Measurements from ENCODE around the gene IGSF22. TPM values are rescaled to one million over a fixed set of nuclear protein-coding genes. Genes with fewer than 3 reads are reported as not detected.

Gene IGSF22
- total and polyA plus RNA-seq, 7 donors, result 0.46 to 0.52 TPM; not detected in 5

DNA sequence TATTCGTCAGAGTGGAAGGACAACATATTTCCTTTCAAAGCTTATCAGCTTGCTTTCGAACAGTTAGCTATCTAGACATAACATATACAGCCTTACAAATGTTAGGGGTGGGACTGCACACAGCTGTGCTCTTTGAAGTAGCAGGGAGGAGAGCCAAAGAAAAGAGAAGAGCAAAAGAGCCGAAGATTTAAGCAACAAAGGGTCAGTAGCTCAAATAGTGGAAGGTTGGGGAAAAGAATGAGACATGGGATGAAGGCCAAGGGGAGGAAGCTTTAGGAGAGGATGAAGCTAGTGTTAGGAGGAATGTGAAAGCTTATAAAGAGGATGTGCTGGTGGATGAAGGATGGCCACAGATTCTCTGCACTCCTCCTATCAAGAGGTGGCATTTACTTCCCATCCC lies 31.8 kb upstream of the IGSF22 start:
- TF ChIP-seq, protein P1, sequence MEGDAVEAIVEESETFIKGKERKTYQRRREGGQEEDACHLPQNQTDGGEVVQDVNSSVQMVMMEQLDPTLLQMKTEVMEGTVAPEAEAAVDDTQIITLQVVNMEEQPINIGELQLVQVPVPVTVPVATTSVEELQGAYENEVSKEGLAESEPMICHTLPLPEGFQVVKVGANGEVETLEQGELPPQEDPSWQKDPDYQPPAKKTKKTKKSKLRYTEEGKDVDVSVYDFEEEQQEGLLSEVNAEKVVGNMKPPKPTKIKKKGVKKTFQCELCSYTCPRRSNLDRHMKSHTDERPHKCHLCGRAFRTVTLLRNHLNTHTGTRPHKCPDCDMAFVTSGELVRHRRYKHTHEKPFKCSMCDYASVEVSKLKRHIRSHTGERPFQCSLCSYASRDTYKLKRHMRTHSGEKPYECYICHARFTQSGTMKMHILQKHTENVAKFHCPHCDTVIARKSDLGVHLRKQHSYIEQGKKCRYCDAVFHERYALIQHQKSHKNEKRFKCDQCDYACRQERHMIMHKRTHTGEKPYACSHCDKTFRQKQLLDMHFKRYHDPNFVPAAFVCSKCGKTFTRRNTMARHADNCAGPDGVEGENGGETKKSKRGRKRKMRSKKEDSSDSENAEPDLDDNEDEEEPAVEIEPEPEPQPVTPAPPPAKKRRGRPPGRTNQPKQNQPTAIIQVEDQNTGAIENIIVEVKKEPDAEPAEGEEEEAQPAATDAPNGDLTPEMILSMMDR (IDR thresholded peaks at IDR 0.05), result no peak
- TF ChIP-seq POLR2A (IDR thresholded peaks at IDR 0.05), result no peak
- no peak for TF ChIP-seq POLR2AphosphoS5 (IDR thresholded peaks at IDR 0.05)
- TF ChIP-seq EP300 (IDR thresholded peaks at IDR 0.05), result no peak
- intact Hi-C loops (cut with DNase I), result no loop called here
- DNase-seq, result no peak
- no peak overlapping the region for H3K4me3 ChIP-seq
- H3K27me3 ChIP-seq, result no peaks in the 10 kb centered on the region
- 28 to 55% methylated on average over 3 of the region's 3 CpGs for WGBS, 2 donors
- H3K4me1 ChIP-seq, result no peaks in the 10 kb centered on the region
- H3K36me3 ChIP-seq, result no peaks in the 10 kb centered on the region
- no peak overlapping the region for H3K27ac ChIP-seq
- H3K9me3 ChIP-seq, result no peaks in the 10 kb centered on the region

DNA sequence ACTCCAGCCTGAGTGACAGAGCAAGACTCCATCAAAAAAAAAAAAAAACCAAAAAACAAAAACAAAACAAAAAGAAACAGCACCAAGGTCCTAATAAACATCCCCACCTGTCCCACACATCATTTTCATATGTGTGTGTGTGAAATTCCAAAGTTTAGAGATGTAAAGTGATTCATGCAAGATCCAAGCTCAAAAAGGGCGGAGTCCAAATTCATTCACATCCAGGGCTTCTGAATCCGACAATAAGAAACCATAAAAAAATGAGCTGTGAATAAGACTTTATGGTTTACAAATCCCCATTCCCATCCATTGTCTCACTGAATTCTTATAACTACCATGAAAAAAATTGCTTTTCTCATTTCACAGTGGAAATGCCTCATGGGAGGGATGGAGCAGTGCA lies 30.9 kb upstream of the IGSF22 start:
- no peak for TF ChIP-seq POLR2A (IDR thresholded peaks at IDR 0.05)
- no peak for TF ChIP-seq POLR2AphosphoS5 (IDR thresholded peaks at IDR 0.05)
- no peak for TF ChIP-seq EP300 (IDR thresholded peaks at IDR 0.05)
- TF ChIP-seq, protein P1 (IDR thresholded peaks at IDR 0.05), result no peak
- DNase-seq, result no peak
- WGBS, 2 donors, result 60 to 81% methylated on average over 2 of the region's 2 CpGs
- Histone ChIP-seq H3K9me3 (no peaks in the 10 kb centered on the region), H3K4me1 (no peaks in the 10 kb centered on the region), H3K4me3 (no peak overlapping the region), H3K27ac (no peak overlapping the region), H3K36me3 (no peaks in the 10 kb centered on the region), H3K27me3 (no peaks in the 10 kb centered on the region)
- intact Hi-C loops (cut with DNase I), result no loop called here

DNA sequence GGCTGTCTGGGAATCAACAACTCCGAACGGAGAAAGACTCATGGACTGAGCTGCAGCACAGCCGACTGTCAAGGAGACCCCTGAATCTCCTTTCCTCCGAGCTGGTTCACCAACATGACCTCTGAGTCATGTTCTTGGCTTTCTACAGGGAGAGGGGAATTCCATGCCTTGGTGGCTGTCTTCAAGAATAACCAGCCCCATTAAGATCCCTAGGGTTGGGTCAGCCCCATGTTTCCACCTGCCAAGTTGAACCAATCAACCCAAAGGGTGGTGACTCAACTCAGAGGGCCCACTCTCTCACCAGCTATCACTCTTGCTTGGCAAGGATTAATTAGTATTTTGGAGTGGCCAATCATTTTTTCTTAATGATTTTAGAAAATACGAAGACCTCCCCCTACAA lies 28.3 kb upstream of the IGSF22 start:
- no peak overlapping the region for H3K4me3 ChIP-seq
- DNase-seq, result no peak
- intact Hi-C loops (cut with DNase I), result no loop called here

DNA sequence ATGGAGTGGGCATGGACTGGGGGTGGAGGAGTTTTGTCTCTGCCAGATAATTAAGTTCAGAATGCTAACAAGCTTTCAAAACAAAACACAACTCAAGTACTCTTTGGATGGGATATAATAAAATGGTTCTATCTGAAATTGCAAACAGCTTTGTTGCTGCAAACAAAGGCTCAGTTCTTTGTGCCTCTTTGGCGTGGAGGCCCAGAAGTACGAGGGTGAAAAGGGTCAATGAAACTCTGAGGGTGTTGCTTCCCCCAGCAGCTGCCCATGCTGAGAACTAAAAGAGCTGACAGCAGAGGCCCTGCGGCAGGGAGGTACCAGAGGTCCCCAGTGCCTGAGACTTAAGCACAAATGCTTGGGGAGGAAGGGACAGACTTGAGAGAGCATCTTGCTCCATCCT lies 26.5 kb upstream of the IGSF22 start:
- Histone ChIP-seq H3K9me3 (no peaks in the 10 kb centered on the region), H3K27me3 (no peaks in the 10 kb centered on the region), H3K27ac (no peak overlapping the region), H3K36me3 (no peaks in the 10 kb centered on the region), H3K4me1 (no peaks in the 10 kb centered on the region), H3K4me3 (no peak overlapping the region)
- WGBS, 2 donors, result 25 to 61% methylated on average over 3 of the region's 3 CpGs
- TF ChIP-seq EP300 (IDR thresholded peaks at IDR 0.05) (no peak), POLR2A (IDR thresholded peaks at IDR 0.05) (no peak), POLR2AphosphoS5 (IDR thresholded peaks at IDR 0.05) (no peak)
- TF ChIP-seq, protein P1 (IDR thresholded peaks at IDR 0.05), result no peak
- intact Hi-C loops (cut with DNase I), result no loop called here
- no peak for DNase-seq

More for the DNA sequence above, 28.3 kb upstream of the IGSF22 start:
- Histone ChIP-seq H3K4me1 (no peaks in the 10 kb centered on the region), H3K36me3 (no peaks in the 10 kb centered on the region), H3K27me3 (no peaks in the 10 kb centered on the region), H3K9me3 (no peaks in the 10 kb centered on the region), H3K27ac (no peak overlapping the region)
- TF ChIP-seq POLR2A (IDR thresholded peaks at IDR 0.05) (no peak), POLR2AphosphoS5 (IDR thresholded peaks at IDR 0.05) (no peak), EP300 (IDR thresholded peaks at IDR 0.05) (no peak)
- TF ChIP-seq, protein P1 (IDR thresholded peaks at IDR 0.05), result no peak
- WGBS, 2 donors, result 47 to 84% methylated on average over 5 of the region's 5 CpGs

DNA sequence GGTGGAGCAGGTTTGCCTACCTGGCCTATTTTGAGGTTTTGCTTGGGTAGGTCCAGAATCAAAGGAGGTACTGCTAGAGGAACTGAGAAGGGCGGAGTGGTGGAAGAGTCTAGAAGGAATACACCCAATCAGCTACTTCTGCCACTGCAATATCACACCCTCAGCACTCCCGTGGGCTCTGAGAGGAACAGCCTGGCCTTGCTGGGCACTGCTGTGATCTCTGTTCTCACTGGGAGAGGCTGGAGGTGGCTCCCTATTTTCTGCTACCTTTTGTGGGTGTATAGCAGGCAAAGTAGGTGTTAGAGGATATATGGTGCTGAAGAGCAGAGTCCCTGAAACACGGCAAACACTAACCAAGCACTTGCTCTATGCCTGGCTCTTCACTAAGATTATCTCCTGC lies 25.0 kb upstream of the IGSF22 start:
- DNase-seq, result no peak
- whole genome bisulfite sequencing, 2 donors, result 71 to 87% methylated on average over 3 of the region's 3 CpGs
- no peak overlapping the region for H3K27ac ChIP-seq
- no peaks in the 10 kb centered on the region for H3K4me1 ChIP-seq
- no peaks in the 10 kb centered on the region for H3K36me3 ChIP-seq
- TF ChIP-seq POLR2A (IDR thresholded peaks at IDR 0.05) (no peak), POLR2AphosphoS5 (IDR thresholded peaks at IDR 0.05) (no peak), EP300 (IDR thresholded peaks at IDR 0.05) (no peak)
- TF ChIP-seq, protein P1 (IDR thresholded peaks at IDR 0.05), result no peak
- intact Hi-C loops (cut with DNase I), result no loop called here
- H3K27me3 ChIP-seq, result no peaks in the 10 kb centered on the region
- no peak overlapping the region for H3K4me3 ChIP-seq
- H3K9me3 ChIP-seq, result no peaks in the 10 kb centered on the region
